ENCODE data around the gene FXYD2. TPM values are rescaled to one million over a fixed set of nuclear protein-coding genes. Genes with fewer than 3 reads are reported as not detected.

The FXYD2 gene
- total and polyA plus RNA-seq, 2 of the 4 experiments (the other 2 are of a cell fraction) = 0.09 TPM; not detected in 1

DNA sequence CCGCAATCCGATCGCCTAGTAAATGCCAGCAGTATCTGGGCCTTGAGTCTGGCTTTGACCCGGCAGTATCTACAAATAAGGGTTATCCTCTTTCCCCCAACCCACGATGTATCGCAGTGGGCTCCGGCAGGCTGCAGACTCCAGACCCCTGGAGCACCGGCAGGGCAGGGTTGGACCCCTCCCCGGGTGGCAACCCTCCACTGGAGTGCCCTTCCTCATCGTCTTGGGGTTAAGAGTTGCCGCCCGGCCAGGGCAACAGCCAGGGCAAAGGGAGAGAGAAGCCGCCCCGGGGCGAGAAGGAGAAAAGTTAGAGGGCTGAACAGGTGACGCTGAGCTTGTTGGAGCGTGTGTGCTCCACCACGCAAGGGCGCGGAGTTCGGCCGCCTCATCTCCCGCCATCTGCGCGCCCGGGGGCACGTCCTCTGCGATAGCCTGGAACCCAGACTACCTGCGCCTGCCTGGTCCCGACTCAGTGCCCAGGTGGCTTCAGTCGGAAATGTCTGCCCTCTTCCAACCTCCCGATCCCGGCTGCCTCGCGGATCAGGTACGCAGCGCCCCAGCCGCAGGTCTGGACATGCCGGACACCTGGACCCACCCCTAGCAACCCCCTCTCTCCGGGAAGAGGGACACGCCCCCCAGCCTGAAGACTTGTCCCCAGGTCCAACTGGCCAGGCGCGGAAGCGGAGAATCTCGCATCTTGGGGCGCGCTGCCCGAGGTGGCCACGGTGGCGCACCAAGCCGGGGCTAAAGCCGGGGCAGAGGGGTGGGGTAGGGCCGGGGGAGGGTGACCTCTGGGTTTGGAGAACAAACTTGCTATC lies 28.7 kb downstream of the FXYD2 start:
- Histone ChIP-seq H2AK9ac (replicated peaks; ENCODE audit: low read depth, low read length, poor library complexity) (no peak overlapping the region), H2BK120ac (ENCODE audit: low read depth, low read length) (no peak overlapping the region), H3K27ac (ENCODE audit: insufficient read depth, low read length) (no peak overlapping the region), H3K79me1 (ENCODE audit: low read depth in 1 of 2, low read length in 2 of 2) (no peaks in the 10 kb centered on the region), H3K14ac (replicated peaks; ENCODE audit: low read depth, low read length) (no peak overlapping the region), H3K56ac (ENCODE audit: extremely low read depth, insufficient read depth, low read length) (no peak overlapping the region), H3K9ac (ENCODE audit: low read depth, low read length) (no peak overlapping the region), H3K18ac (ENCODE audit: low read depth, low read length) (no peak overlapping the region), H4K20me1 (ENCODE audit: insufficient read depth, low read length) (no peaks in the 10 kb centered on the region), H4K5ac (ENCODE audit: low read depth, low read length) (no peak overlapping the region), H3K4me3 (ENCODE audit: insufficient read depth, low read depth, low read length) (no peak overlapping the region), H2BK5ac (ENCODE audit: low read depth, low read length, poor library complexity, severe bottlenecking) (no peak overlapping the region), H3K9me3 (ENCODE audit: control insufficient read depth, insufficient read depth, low read length) (no peaks in the 10 kb centered on the region), H2AK5ac (ENCODE audit: low read depth, low read length) (no peak overlapping the region), H4K91ac (ENCODE audit: insufficient read depth, low read depth, low read length) (no peak overlapping the region), H4K8ac (ENCODE audit: low read depth in 2 of 2, low read length in 2 of 2) (no peak overlapping the region), H3K4me2 (ENCODE audit: low read depth, low read length) (no peak overlapping the region), H3K4me1 (ENCODE audit: control insufficient read depth, insufficient read depth, low read length) (no peaks in the 10 kb centered on the region), H2BK20ac (ENCODE audit: low read depth, low read length) (no peak overlapping the region), H2AFZ (replicated peaks; ENCODE audit: low read length, poor library complexity) (no peak overlapping the region), H3K4ac (ENCODE audit: low read depth, low read length) (no peak overlapping the region), H3K23ac (ENCODE audit: low read depth, low read length) (no peak overlapping the region), H3K27me3 (ENCODE audit: control insufficient read depth, insufficient read depth, low read length) (peaks cover 55% of the 10 kb centered on the region), H2BK15ac (ENCODE audit: low read depth, low read length) (no peak overlapping the region), H3K36me3 (ENCODE audit: control insufficient read depth, insufficient read depth, low read length) (no peaks in the 10 kb centered on the region), H3K9me1 (ENCODE audit: insufficient read depth, low read length) (no peaks in the 10 kb centered on the region)
- TF ChIP-seq RFX5 (IDR thresholded peaks at IDR 0.05; ENCODE audit: low read depth, low read length) = no peak
- TF ChIP-seq CEBPB (IDR thresholded peaks at IDR 0.05; ENCODE audit: low read depth, low read length) = no peak
- TF ChIP-seq MAFK (IDR thresholded peaks at IDR 0.05; ENCODE audit: low read depth, low read length) = no peak
- DNase-seq (no peak), ATAC-seq (ENCODE audit: low read depth) (no peak)
- no TSS peak for BruUV-seq (replicated peaks)
- ChIA-PET POLR2A (ENCODE audit: unreplicated experiment) (no interaction called here), CTCF (no interaction called here)
- intact Hi-C loops (cut with micrococcal nuclease) = no loop called here
- in situ Hi-C loops (cut with MboI; ENCODE audit: low sequenced_read_pairs) = no loop called here
- 24% methylated on average over 7 of the region's 53 CpGs; no CpG with 5 or more reads in 1 of the 2 experiments for WGBS, 2 experiments (ENCODE audit: extremely low coverage in 2 of 2, insufficient read length in 1 of 2)
- dilution Hi-C loops (cut with HindIII; ENCODE audit: low sequenced_read_pairs, unreplicated experiment) = no loop called here

Measured in IMR-90 (cell line).